ENCODE measurements around the gene TMEM119. TPM values are rescaled to one million over a fixed set of nuclear protein-coding genes. Genes with fewer than 3 reads are reported as not detected.

TMEM119 gene
- total and polyA plus RNA-seq, 12 donors: 3.1 to 14.8 (median 6.6) TPM

GRCh38 chr12:108625228-108625627 lies 27.3 kb upstream of the TMEM119 start:
- Histone ChIP-seq H3K36me3 (replicated peaks in 1 of 2) (no peaks in the 10 kb centered on the region), H3K27ac (no peak overlapping the region), H3K4me1 (replicated peaks in 1 of 2) (peaks cover 3 to 16% of the 10 kb centered on the region in 2 donors), H3K9me3 (replicated peaks in 1 of 3) (no peaks in the 10 kb centered on the region), H3K4me3 (no peak overlapping the region), H3K27me3 (no peaks in the 10 kb centered on the region)
- DNase-seq: no peak
- 81 to 95% (median 83%) methylated on average over 3 of the region's 3 CpGs for WGBS, 4 donors
- intact Hi-C loops (cut with DNase I): no loop called here
- TF ChIP-seq POLR2A (IDR thresholded peaks at IDR 0.05): no peak
- TF ChIP-seq, protein P1, sequence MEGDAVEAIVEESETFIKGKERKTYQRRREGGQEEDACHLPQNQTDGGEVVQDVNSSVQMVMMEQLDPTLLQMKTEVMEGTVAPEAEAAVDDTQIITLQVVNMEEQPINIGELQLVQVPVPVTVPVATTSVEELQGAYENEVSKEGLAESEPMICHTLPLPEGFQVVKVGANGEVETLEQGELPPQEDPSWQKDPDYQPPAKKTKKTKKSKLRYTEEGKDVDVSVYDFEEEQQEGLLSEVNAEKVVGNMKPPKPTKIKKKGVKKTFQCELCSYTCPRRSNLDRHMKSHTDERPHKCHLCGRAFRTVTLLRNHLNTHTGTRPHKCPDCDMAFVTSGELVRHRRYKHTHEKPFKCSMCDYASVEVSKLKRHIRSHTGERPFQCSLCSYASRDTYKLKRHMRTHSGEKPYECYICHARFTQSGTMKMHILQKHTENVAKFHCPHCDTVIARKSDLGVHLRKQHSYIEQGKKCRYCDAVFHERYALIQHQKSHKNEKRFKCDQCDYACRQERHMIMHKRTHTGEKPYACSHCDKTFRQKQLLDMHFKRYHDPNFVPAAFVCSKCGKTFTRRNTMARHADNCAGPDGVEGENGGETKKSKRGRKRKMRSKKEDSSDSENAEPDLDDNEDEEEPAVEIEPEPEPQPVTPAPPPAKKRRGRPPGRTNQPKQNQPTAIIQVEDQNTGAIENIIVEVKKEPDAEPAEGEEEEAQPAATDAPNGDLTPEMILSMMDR (IDR thresholded peaks at IDR 0.05): no peak

- TF ChIP-seq, protein P1 (IDR thresholded peaks at IDR 0.05): no peak
- no peak for TF ChIP-seq POLR2A (IDR thresholded peaks at IDR 0.05)
- Histone ChIP-seq H3K4me1 (replicated peaks in 1 of 2) (peaks cover 4 to 8% of the 10 kb centered on the region in 2 donors), H3K4me3 (no peak overlapping the region), H3K27me3 (no peaks in the 10 kb centered on the region), H3K27ac (no peak overlapping the region), H3K9me3 (replicated peaks in 1 of 3) (no peaks in the 10 kb centered on the region), H3K36me3 (replicated peaks in 1 of 2) (no peaks in the 10 kb centered on the region)
- intact Hi-C loops (cut with DNase I): no loop called here
- DNase-seq: no peak
- 73 to 94% (median 93%) methylated on average over 2 to 8 of the region's 8 CpGs for WGBS, 4 donors
Measured at GRCh38 chr12:108623577-108623976, 25.7 kb upstream of the TMEM119 start.

- WGBS, 4 donors: 70 to 78% (median 75%) methylated on average over 12 to 14 of the region's 14 CpGs
- H3K4me1 ChIP-seq (replicated peaks in 1 of 2): peaks cover 5 to 11% of the 10 kb centered on the region in 2 donors
- TF ChIP-seq, protein P1 (IDR thresholded peaks at IDR 0.05): no peak
- TF ChIP-seq POLR2A (IDR thresholded peaks at IDR 0.05): no peak
Measured at GRCh38 chr12:108622921-108623514, 25.1 kb upstream of the TMEM119 start.

DNA sequence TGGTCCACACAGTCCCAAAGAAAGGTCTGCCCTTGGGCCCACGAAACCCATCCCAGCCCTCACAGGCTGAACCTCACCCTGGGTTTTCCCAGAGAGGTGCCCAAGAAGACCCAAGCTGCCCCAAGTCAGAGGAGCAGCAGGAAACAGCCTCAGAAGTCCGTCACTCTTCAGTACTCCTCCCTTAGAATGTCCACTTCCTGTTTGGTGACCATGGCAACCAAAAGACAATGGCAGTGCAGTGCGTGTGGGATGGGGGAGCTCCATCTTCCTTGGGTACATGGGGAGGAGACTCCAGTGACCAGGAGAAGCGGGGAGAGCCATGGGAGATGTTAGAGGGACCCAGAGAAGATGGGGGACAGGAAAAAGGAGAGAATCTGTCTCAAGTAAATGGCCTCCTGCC lies 24.5 kb upstream of the TMEM119 start:
- Histone ChIP-seq H3K4me3 (no peak overlapping the region), H3K27me3 (no peaks in the 10 kb centered on the region), H3K36me3 (replicated peaks in 1 of 2) (no peaks in the 10 kb centered on the region), H3K27ac (no peak overlapping the region), H3K9me3 (replicated peaks in 1 of 3) (no peaks in the 10 kb centered on the region), H3K4me1 (replicated peaks in 1 of 2) (peaks cover 5 to 16% of the 10 kb centered on the region in 2 donors)
- intact Hi-C loops (cut with DNase I): no loop called here
- TF ChIP-seq, protein P1 (IDR thresholded peaks at IDR 0.05): no peak
- no peak for TF ChIP-seq POLR2A (IDR thresholded peaks at IDR 0.05)
- WGBS, 4 donors: 45 to 61% (median 56%) methylated on average over 3 to 4 of the region's 4 CpGs
- DNase-seq: no peak

More at GRCh38 chr12:108622921-108623514, 25.1 kb upstream of the TMEM119 start:
- Histone ChIP-seq H3K27ac (no peak overlapping the region), H3K36me3 (replicated peaks in 1 of 2) (no peaks in the 10 kb centered on the region), H3K27me3 (no peaks in the 10 kb centered on the region), H3K9me3 (replicated peaks in 1 of 3) (no peaks in the 10 kb centered on the region), H3K4me3 (no peak overlapping the region)
- DNase-seq: no peak
- intact Hi-C loops (cut with DNase I): no loop called here

Measured in adrenal gland (tissue), 12 donors.